IMR-90 (cell line): ENCODE results near the gene PRKAG1.

Experiments
- BHLHE40 ChIP-seq: fragments of 150-350 bp; IDR thresholded peaks from 2 replicates; pipeline ENCODE4 v1.6.1; 2016; ENCODE audit warnings: mild to moderate bottlenecking, low read depth, low read length
- CEBPB ChIP-seq: IDR thresholded peaks from 2 replicates; pipeline ENCODE4 v1.6.1; 2012; ENCODE audit warnings: low read depth, low read length, improper control_type of control experiment
- CHD1 ChIP-seq: IDR thresholded peaks from 2 replicates; pipeline ENCODE4 v1.6.1; 2012; ENCODE audit warnings: low read depth, low read length, improper control_type of control experiment
- CTCF ChIP-seq: conservative IDR thresholded peaks from 2 replicates; pipeline ENCODE4 v1.5.1; 2012; ENCODE audit warnings: mild to moderate bottlenecking, low read depth, low read length, improper control_type of control experiment
- ELK1 ChIP-seq: fragments of 150-350 bp; IDR thresholded peaks from 2 replicates; pipeline ENCODE4 v1.6.1; 2016; ENCODE audit warnings: low read depth, mild to moderate bottlenecking, low read length, moderate library complexity, borderline replicate concordance
- POLR2A ChIP-seq: IDR thresholded peaks from 2 replicates; pipeline ENCODE4 v1.6.1; 2012; ENCODE audit warnings: mild to moderate bottlenecking, low read depth, low read length
- RAD21 ChIP-seq: IDR thresholded peaks from 2 replicates; pipeline ENCODE4 v1.6.1; 2012; ENCODE audit warnings: low read length, improper control_type of control experiment
- RFX5 ChIP-seq: IDR thresholded peaks from 2 replicates; pipeline ENCODE4 v1.8.0; 2012; ENCODE audit warnings: low read depth, mild to moderate bottlenecking, low read length, moderate library complexity
- SMC3 ChIP-seq: fragments of 150-350 bp; IDR thresholded peaks from 2 replicates; pipeline ENCODE4 v1.6.1; 2016; ENCODE audit warnings: low read depth, mild to moderate bottlenecking, antibody characterized with exemption, low read length, moderate library complexity
- USF2 ChIP-seq: fragments of 150-350 bp; IDR thresholded peaks from 2 replicates; pipeline ENCODE4 v1.6.1; 2017; ENCODE audit warnings: mild to moderate bottlenecking, antibody characterized with exemption, low read length, low read depth

- TF ChIP-seq CTCF (no peak), RAD21 (no peak), POLR2A (no peak), CEBPB (no peak), RFX5 (no peak), BHLHE40 (no peak), ELK1 (no peak), USF2 (no peak), CHD1 (no peak), SMC3 (no peak)
These were observed 47.5 kb upstream of the PRKAG1 start for GRCh38 chr12:49066120-49066519.
